ENCODE results near the gene PMEPA1. TPM values are rescaled to one million over a fixed set of nuclear protein-coding genes. Genes with fewer than 3 reads are reported as not detected.

PMEPA1 gene
- total and polyA plus RNA-seq, 2 donors (not counting 3 experiments of a cell fraction or from before 2014, with no cell fraction given): 31.6 to 33.2 TPM

DNA sequence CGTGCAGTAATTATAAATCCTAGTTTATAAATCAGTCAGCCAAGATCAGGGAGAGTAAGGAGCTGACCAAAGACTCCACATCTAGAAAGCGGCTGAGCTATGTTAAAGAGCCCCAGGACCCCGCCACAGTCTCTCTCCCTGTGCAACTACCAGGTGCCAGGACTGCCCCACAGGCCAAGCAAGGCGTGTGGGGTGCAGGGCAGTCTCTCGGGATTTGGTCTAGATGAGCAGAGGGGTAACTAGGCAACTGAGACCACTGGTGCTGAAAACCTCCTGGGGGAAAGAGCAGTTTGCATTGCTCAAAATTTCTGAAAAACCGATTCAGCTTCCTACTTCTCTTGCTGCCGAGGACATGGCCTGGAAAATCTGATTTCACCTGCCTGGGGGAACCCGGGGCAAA, 10.4 kb downstream of the PMEPA1 start:
- FAIRE-seq (no peak), DNase-seq (ENCODE audit: low read depth, low spot score) (no peak)
- ChIA-PET POLR2A (no interaction called here), CTCF (interaction anchor here (1.3 to 3.3 kb wide), 10 partner anchors 11 to 388 kb away, joined by 3 to 22 read pairs (median 5); partner anchors contain the start of gene PMEPA1)
- no peak overlapping the region for H3K4me3 ChIP-seq (replicated peaks in 1 of 3; ENCODE audit: insufficient read depth in 1 of 3, low read depth in 1 of 3, low read length in 3 of 3)
- H3K9me1 ChIP-seq (replicated peaks; ENCODE audit: control insufficient read depth, extremely low read depth, insufficient read depth, low read length): no peaks in the 10 kb centered on the region
- H3K79me2 ChIP-seq (ENCODE audit: control insufficient read depth, insufficient read depth, low read length): peaks cover 67% of the 10 kb centered on the region
- TF ChIP-seq MYC (IDR thresholded peaks at IDR 0.05; ENCODE audit: low read depth, low read length) (no peak), EZH2 (IDR thresholded peaks at IDR 0.05; ENCODE audit: borderline replicate concordance, low read depth, low read length, severe bottlenecking) (no peak), POLR2A (IDR thresholded peaks at IDR 0.05; ENCODE audit: low read depth, low read length) (no peak)
- no TSS peak for BruUV-seq (replicated peaks)
- H4K20me1 ChIP-seq (replicated peaks; ENCODE audit: control insufficient read depth, extremely low read depth, insufficient read depth, low read length): peaks cover 3% of the 10 kb centered on the region
- H3K4me1 ChIP-seq (ENCODE audit: control insufficient read depth, extremely low read depth, insufficient read depth, low read length): peaks cover 30% of the 10 kb centered on the region
- no peaks in the 10 kb centered on the region for H3K27me3 ChIP-seq (ENCODE audit: control insufficient read depth in 2 of 2, insufficient read depth in 2 of 2, low read length in 2 of 2)
- peak overlapping the region; percentile 51 for H3K4me2 ChIP-seq (ENCODE audit: insufficient read depth, low read length)
- intact Hi-C loops (cut with micrococcal nuclease): no loop called here
- no peak overlapping the region for H2AFZ ChIP-seq (ENCODE audit: low read depth, low read length)
- peak overlapping the region; percentile 71 for H3K27ac ChIP-seq (ENCODE audit: insufficient read depth, low read depth, low read length)
- H3K36me3 ChIP-seq (ENCODE audit: control insufficient read depth in 2 of 2, extremely low read depth in 1 of 2, insufficient read depth in 2 of 2, low read length in 2 of 2): peaks cover 0 to 6% of the 10 kb centered on the region in 2 experiments
- dilution Hi-C loops (cut with MboI; ENCODE audit: extremely low pct_ligation_motif_present, low sequenced_read_pairs): no loop called here
- no peak overlapping the region for H3K9ac ChIP-seq (replicated peaks; ENCODE audit: extremely low read depth, insufficient read depth, low read length)
- no peaks in the 10 kb centered on the region for H3K9me3 ChIP-seq (replicated peaks; ENCODE audit: control insufficient read depth, insufficient read depth, low read length)

DNA sequence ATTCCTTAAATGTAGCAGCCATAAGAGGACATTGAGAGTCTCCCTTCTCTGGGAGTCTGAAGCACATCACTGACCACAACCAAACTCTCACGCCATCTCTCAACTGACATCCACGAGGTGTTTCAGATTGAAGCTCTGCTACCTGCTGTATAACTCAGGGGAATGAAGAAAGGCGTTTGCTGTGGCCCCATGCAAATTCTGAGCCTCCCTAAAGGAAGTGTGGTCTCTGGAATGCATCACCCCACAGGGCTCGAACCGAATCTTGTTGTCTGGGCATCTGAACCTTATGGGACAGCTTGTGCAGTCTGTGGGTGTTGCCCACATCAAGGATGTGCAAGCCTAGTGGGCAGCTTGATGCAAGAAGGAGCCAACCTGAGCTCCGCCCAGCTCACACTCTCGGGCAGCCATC, 10.9 kb downstream of the PMEPA1 start:
- TF ChIP-seq FOS (IDR thresholded peaks at IDR 0.05; ENCODE audit: borderline replicate concordance, insufficient read depth, low read length) (no peak), POLR2A (IDR thresholded peaks at IDR 0.05; ENCODE audit: low read depth, low read length) (no peak), GATA2 (IDR thresholded peaks at IDR 0.05; ENCODE audit: insufficient read depth, insufficient read length, low read depth, low read length) (no peak), POLR2AphosphoS5 (IDR thresholded peaks at IDR 0.05; ENCODE audit: insufficient read depth, low read depth, low read length) (no peak)
- no peak overlapping the region for H2AFZ ChIP-seq (ENCODE audit: low read depth, low read length)
- peak overlapping the region; percentile 51 for H3K4me2 ChIP-seq (ENCODE audit: insufficient read depth, low read length)
- H3K9me1 ChIP-seq (replicated peaks; ENCODE audit: control insufficient read depth, extremely low read depth, insufficient read depth, low read length): no peaks in the 10 kb centered on the region
- peak overlapping the region; percentile 61 for H3K9ac ChIP-seq (replicated peaks; ENCODE audit: extremely low read depth, insufficient read depth, low read length)
- H3K27me3 ChIP-seq (ENCODE audit: control insufficient read depth in 2 of 2, insufficient read depth in 2 of 2, low read length in 2 of 2): no peaks in the 10 kb centered on the region
- H3K9me3 ChIP-seq (replicated peaks; ENCODE audit: control insufficient read depth, insufficient read depth, low read length): no peaks in the 10 kb centered on the region
- intact Hi-C loops (cut with micrococcal nuclease): loop anchor here (1.0 kb wide), 7 partner anchors 11 to 375 kb away; partner anchors contain the start of gene PMEPA1
- BruUV-seq (replicated peaks): TSS peak; percentile 92
- POLR2A ChIA-PET: interaction anchor here (1.4 kb wide), 1 partner anchor 50 kb away, joined by 4 read pairs; no protein-coding TSS in a partner anchor
- peak overlapping the region; percentile 71 for H3K27ac ChIP-seq (ENCODE audit: insufficient read depth, low read depth, low read length)
- no peak for FAIRE-seq
- H3K4me1 ChIP-seq (ENCODE audit: control insufficient read depth, extremely low read depth, insufficient read depth, low read length): peaks cover 30% of the 10 kb centered on the region
- H4K20me1 ChIP-seq (replicated peaks; ENCODE audit: control insufficient read depth, extremely low read depth, insufficient read depth, low read length): peaks cover 3% of the 10 kb centered on the region
- peaks cover 64% of the 10 kb centered on the region for H3K79me2 ChIP-seq (ENCODE audit: control insufficient read depth, insufficient read depth, low read length)
- DNase-seq (ENCODE audit: low read depth, low spot score): no peak
- peaks cover 0 to 6% of the 10 kb centered on the region in 2 experiments for H3K36me3 ChIP-seq (ENCODE audit: control insufficient read depth in 2 of 2, extremely low read depth in 1 of 2, insufficient read depth in 2 of 2, low read length in 2 of 2)
- CTCF ChIA-PET: interaction anchor here (0.9 to 3.3 kb wide), 11 partner anchors 9 to 388 kb away, joined by 3 to 22 read pairs (median 5); partner anchors contain the start of gene PMEPA1
- dilution Hi-C loops (cut with MboI; ENCODE audit: extremely low pct_ligation_motif_present, low sequenced_read_pairs): no loop called here
- H3K4me3 ChIP-seq (replicated peaks in 1 of 3; ENCODE audit: insufficient read depth in 1 of 3, low read depth in 1 of 3, low read length in 3 of 3): no peak overlapping the region

Data from endothelial cell of umbilical vein (primary cell).